Measurements from ENCODE around the gene EFNA4. TPM values are rescaled to one million over a fixed set of nuclear protein-coding genes. Genes with fewer than 3 reads are reported as not detected.
A peak's percentile ranks its signal among the peaks of the same experiment; 100 is the strongest.

The EFNA4 gene
- polyA plus RNA-seq (2012; rRNA removed), result 15.9 and 17.7 TPM in 2 replicates
- polyA plus RNA-seq (2012; cell fraction: cytosol; rRNA removed), result 10.7 and 13.4 TPM in 2 replicates
- 13.1 and 14.8 TPM in 2 replicates for polyA plus RNA-seq (2012; cell fraction: nucleus; rRNA removed)

- peak; percentile 95 for DNase-seq
- H3K27ac ChIP-seq (ENCODE audit: low read depth in 2 of 2, low read length in 1 of 2), result peak within 1 kb of the TSS; percentile 83 to 85
- WGBS (ENCODE audit: low lambda C conversion rate), result 0% methylated on average over 41 of the region's 57 CpGs
Observed at GRCh38 chr1:155063550-155064110, at the start of gene EFNA4. Gene EFNA4, plus strand, starts transcription at chr1:155063740. Its CDS starts 84 bp downstream, at chr1:155063824.

More at GRCh38 chr1:155063550-155064110, at the start of gene EFNA4:
- ChIA-PET CTCF (interaction anchor here (0.9 to 29.9 kb wide), 7 partner anchors 14 to 102 kb away, joined by 3 to 573 read pairs (median 11); partner anchors contain the start of genes ADAM15, DCST1, DCST2 and EFNA3), POLR2A (interaction anchor here (0.8 to 1.1 kb wide), 2 partner anchors 8 to 17 kb away, joined by 4 to 5 read pairs; no protein-coding TSS in a partner anchor)
- H3F3A ChIP-seq (replicated peaks; ENCODE audit: insufficient read depth), result peaks cover 9% of the 10 kb centered on the region
- H3K27me3 ChIP-seq (ENCODE audit: insufficient read depth), result no peaks in the 10 kb centered on the region
- H3K9me3 ChIP-seq, result no peaks in the 10 kb centered on the region
- TF ChIP-seq TCF12 (IDR thresholded peaks at IDR 0.05), result no peak
- no peak for TF ChIP-seq REST (IDR thresholded peaks at IDR 0.05; ENCODE audit: low read depth, low read length)
- TF ChIP-seq EZH2phosphoT487 (IDR thresholded peaks at IDR 0.05; ENCODE audit: borderline replicate concordance, low read depth), result no peak
- TF ChIP-seq RCOR1 (IDR thresholded peaks at IDR 0.05; ENCODE audit: low read length), result peak; percentile 89
- 0 out of 2 replicates have a peak, but pooled peaks have one; percentile 19 for TF ChIP-seq NFIC (IDR thresholded peaks at IDR 0.05; ENCODE audit: borderline replicate concordance)
- no peak for TF ChIP-seq MAX (IDR thresholded peaks at IDR 0.05; ENCODE audit: low read depth)
- TF ChIP-seq TAF1 (IDR thresholded peaks at IDR 0.05; ENCODE audit: borderline replicate concordance, low read depth, low read length), result peak; percentile 82
- TF ChIP-seq SIN3A (IDR thresholded peaks at IDR 0.05; ENCODE audit: borderline replicate concordance, low read depth, low read length), result no peak
- no peak for TF ChIP-seq TEAD4 (IDR thresholded peaks at IDR 0.05; ENCODE audit: borderline replicate concordance, insufficient read depth)
- TF ChIP-seq FOSL2 (IDR thresholded peaks at IDR 0.05; ENCODE audit: borderline replicate concordance, low read depth), result no peak
- TF ChIP-seq CTCF (IDR thresholded peaks at IDR 0.05), result no peak
- no peak for TF ChIP-seq RAD21 (IDR thresholded peaks at IDR 0.05; ENCODE audit: low read length)
- no peak for TF ChIP-seq YY1 (IDR thresholded peaks at IDR 0.05; ENCODE audit: low read depth)
- TF ChIP-seq EP300 (IDR thresholded peaks at IDR 0.05; ENCODE audit: borderline replicate concordance in 1 of 2, low read depth in 1 of 2, low read length in 1 of 2), result no peak
- TF ChIP-seq ELF1 (IDR thresholded peaks at IDR 0.05), result no peak
- no peak for TF ChIP-seq CHD2 (IDR thresholded peaks at IDR 0.05; ENCODE audit: low read length, partially characterized antibody)
- peak; percentile 92 for TF ChIP-seq POLR2AphosphoS5 (IDR thresholded peaks at IDR 0.05; ENCODE audit: low read depth, low read length)
- no peak for TF ChIP-seq NRF1 (IDR thresholded peaks at IDR 0.05; ENCODE audit: low read depth, low read length)
- no peak for TF ChIP-seq PBX3 (IDR thresholded peaks at IDR 0.05)
- peak within 1 kb of the TSS; percentile 83 for H2AFZ ChIP-seq (ENCODE audit: low read depth)
- peaks cover 0 to 25% of the 10 kb centered on the region in 2 experiments; a peak in 2 of 4 replicates for H3K4me1 ChIP-seq (ENCODE audit: control insufficient read depth in 1 of 2, insufficient read depth in 2 of 2, low read depth in 1 of 2, low read length in 1 of 2)
- peak within 1 kb of the TSS; percentile 79 to 92 for H3K4me3 ChIP-seq (ENCODE audit: low read depth in 2 of 2, low read length in 1 of 2)
- no peaks in the 10 kb centered on the region for H4K20me1 ChIP-seq (ENCODE audit: insufficient read depth)
- H3K79me2 ChIP-seq (ENCODE audit: insufficient read depth), result peaks cover 22% of the 10 kb centered on the region
- H3K9ac ChIP-seq, result peak within 1 kb of the TSS; percentile 89
- no peaks in the 10 kb centered on the region for H3K9me2 ChIP-seq
- H3K4me2 ChIP-seq, result peak within 1 kb of the TSS; percentile 88
- H3K36me3 ChIP-seq (replicated peaks in 1 of 2; ENCODE audit: control insufficient read depth in 1 of 2, insufficient read depth in 2 of 2, low read length in 1 of 2), result peaks cover 0 to 4% of the 10 kb centered on the region in 2 experiments
